K562 (cell line): ENCODE measurements around the gene CYP2W1. TPM values are rescaled to one million over a fixed set of nuclear protein-coding genes. Genes with fewer than 3 reads are reported as not detected.

ENCODE experiments used
- CBFA2T3 ChIP-seq: fragments of 450-650 bp; IDR thresholded peaks from 2 replicates; pipeline ENCODE4 v1.6.1; 2017
- FOXK2 ChIP-seq, 2 experiments: fragments of 450-650 bp; IDR thresholded peaks in 1 of 2; conservative IDR thresholded peaks in 1 of 2; 2 replicates each; pipeline ENCODE4 v1.6.1; 2016; ENCODE audit warnings: low read depth in 2 of 2, mild to moderate bottlenecking in 1 of 2
- JUN ChIP-seq, 2 experiments: sonication (generic) in 1 of 2; formaldehyde crosslinking in 1 of 2; IDR thresholded peaks; 2 replicates each; pipeline versions ENCODE4 v1.6.1 to v1.8.0; 2012 to 2022; ENCODE audit warnings: borderline replicate concordance in 2 of 2, mild to moderate bottlenecking in 2 of 2, improper control_type of control experiment in 1 of 2, low read depth in 1 of 2, low read length in 1 of 2, missing genetic modification reagents in 1 of 2
- polyA plus RNA-seq, 8 experiments: library from polyadenylated mRNA; depleted of rRNA in 4 of 8; stranded (reverse) in 5 of 8; unstranded in 3 of 8; fragments of >200 nt; fragmentation: Nextera tagmentation in 2 of 8; fragmentation: Illumina TruSeq in 1 of 8; extraction: Ambion mirVana in 2 of 8; extraction: Trizol in 1 of 8; gene quantifications; 2 replicates each; pipeline versions ENCODE4 v1.2.1 to v1.2.3, GENCODE V29; 2011 to 2014; ENCODE audit warnings: inconsistent platforms in 1 of 8, missing spikeins in 1 of 8
- total RNA-seq, 7 experiments: library from RNA; depleted of rRNA in 6 of 7; stranded (reverse); fragments of >200 nt in 6 of 7; fragmentation: Illumina TruSeq in 2 of 7; extraction: Trizol in 2 of 7; gene quantifications; 2 replicates each; pipeline versions ENCODE4 v1.2.1 to v1.2.3, GENCODE V29; 2011 to 2021; ENCODE audit warnings: low replicate concordance in 1 of 7
- TF ChIP-seq, protein P1 (sequence below): sonication (generic); formaldehyde crosslinking; IDR thresholded peaks from 2 replicates; pipeline ENCODE4 v1.8.1; 2023; ENCODE audit warnings: mild to moderate bottlenecking, missing genetic modification reagents
- TF ChIP-seq, protein P2 (sequence below), 2 experiments: fragments of 450-650 bp; IDR thresholded peaks; 2 replicates each; pipeline ENCODE4 v1.6.1; 2016

Gene CYP2W1
- total and polyA plus RNA-seq, 9 of the 15 experiments (the other 6 are each of a cell fraction or from before 2014, with no cell fraction given) = not detected

DNA sequence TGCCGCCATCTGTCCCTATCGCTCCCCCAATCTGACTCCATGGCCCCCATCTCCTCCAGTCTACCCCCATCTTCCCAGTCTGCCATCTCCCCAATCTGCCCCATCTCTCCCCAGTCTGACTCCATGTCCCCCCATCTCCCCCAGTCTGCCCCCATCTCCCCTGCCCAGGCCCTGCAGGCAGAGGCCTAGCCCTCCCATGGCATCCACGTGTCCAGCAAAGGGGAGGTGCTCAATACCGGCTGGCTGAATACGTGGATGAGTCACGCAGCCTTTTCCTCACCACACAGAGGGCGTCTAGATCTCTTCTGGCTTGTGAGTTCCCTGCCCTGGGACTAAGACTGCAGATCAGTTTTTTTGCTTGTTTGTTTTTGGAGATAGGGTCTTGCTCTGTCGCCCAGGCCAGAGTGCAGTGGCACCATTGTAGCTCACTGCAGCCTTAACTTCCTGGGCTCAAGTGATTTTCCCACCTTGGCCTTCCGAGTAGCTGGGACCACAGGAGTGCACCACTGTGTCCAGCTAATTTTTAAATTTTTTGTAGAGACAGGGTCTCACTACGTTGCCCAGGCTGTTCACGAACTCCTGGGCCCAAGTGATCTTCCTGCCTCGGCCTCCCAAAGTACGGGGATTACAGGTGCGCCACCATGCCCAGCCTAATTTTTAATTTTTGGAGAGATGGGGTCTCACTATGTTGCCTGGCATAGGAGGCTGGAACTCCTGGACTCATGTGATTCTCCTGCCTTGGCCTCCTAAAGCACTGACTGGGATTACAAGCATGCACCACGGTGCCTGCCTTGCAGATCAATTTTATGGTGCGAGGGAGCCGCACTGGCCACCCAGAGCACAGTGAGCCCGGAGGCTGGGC, 46.0 kb downstream of the CYP2W1 start (continued):
- TF ChIP-seq JUN (IDR thresholded peaks at IDR 0.05; ENCODE audit: borderline replicate concordance, low read depth, low read length) (peak; percentile 93), JUN (CRISPR knock-in tag; IDR thresholded peaks at IDR 0.05; ENCODE audit: borderline replicate concordance) (no peak), CBFA2T3 (peak; percentile 20), FOXK2 (conservative IDR thresholded peaks at IDR 0.05 in 1 of 2, IDR thresholded peaks at IDR 0.05 in 1 of 2; ENCODE audit: low read depth in 2 of 2) (peak in 1 of 2 experiments; percentile 49; a peak in 2 of 4 replicates)
- TF ChIP-seq, protein P1, sequence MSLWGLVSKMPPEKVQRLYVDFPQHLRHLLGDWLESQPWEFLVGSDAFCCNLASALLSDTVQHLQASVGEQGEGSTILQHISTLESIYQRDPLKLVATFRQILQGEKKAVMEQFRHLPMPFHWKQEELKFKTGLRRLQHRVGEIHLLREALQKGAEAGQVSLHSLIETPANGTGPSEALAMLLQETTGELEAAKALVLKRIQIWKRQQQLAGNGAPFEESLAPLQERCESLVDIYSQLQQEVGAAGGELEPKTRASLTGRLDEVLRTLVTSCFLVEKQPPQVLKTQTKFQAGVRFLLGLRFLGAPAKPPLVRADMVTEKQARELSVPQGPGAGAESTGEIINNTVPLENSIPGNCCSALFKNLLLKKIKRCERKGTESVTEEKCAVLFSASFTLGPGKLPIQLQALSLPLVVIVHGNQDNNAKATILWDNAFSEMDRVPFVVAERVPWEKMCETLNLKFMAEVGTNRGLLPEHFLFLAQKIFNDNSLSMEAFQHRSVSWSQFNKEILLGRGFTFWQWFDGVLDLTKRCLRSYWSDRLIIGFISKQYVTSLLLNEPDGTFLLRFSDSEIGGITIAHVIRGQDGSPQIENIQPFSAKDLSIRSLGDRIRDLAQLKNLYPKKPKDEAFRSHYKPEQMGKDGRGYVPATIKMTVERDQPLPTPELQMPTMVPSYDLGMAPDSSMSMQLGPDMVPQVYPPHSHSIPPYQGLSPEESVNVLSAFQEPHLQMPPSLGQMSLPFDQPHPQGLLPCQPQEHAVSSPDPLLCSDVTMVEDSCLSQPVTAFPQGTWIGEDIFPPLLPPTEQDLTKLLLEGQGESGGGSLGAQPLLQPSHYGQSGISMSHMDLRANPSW (CRISPR knock-in tag) = no peak
- TF ChIP-seq, protein P2, sequence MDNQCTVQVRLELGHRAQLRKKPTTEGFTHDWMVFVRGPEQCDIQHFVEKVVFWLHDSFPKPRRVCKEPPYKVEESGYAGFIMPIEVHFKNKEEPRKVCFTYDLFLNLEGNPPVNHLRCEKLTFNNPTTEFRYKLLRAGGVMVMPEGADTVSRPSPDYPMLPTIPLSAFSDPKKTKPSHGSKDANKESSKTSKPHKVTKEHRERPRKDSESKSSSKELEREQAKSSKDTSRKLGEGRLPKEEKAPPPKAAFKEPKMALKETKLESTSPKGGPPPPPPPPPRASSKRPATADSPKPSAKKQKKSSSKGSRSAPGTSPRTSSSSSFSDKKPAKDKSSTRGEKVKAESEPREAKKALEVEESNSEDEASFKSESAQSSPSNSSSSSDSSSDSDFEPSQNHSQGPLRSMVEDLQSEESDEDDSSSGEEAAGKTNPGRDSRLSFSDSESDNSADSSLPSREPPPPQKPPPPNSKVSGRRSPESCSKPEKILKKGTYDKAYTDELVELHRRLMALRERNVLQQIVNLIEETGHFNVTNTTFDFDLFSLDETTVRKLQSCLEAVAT (IDR thresholded peaks at IDR 0.05) = peak in 1 of 2 experiments; percentile 60; a peak in 1 of 4 replicates
